Testis (tissue), 3 donors: ENCODE measurements around the gene PLA2G1B. TPM values are rescaled to one million over a fixed set of nuclear protein-coding genes. Genes with fewer than 3 reads are reported as not detected.

Experiments used
- DNase-seq: peaks from one replicate; pipeline ENCODE4 v3.0.0-alpha.2; 2019
- H3K27ac ChIP-seq, 2 donors: fragments of 200-600 bp; sonication (generic); one replicate each; pipeline ENCODE4 v1.5.1; 2019
- H3K27me3 ChIP-seq: fragments of 200-600 bp; sonication (generic); one replicate; pipeline ENCODE4 v1.5.1; 2019
- H3K36me3 ChIP-seq: fragments of 200-600 bp; sonication (generic); one replicate; pipeline ENCODE4 v1.5.1; 2017; ENCODE audit warnings: low read depth; ENCODE audit errors: missing control alignments
- H3K4me1 ChIP-seq: fragments of 200-600 bp; sonication (generic); one replicate; pipeline ENCODE4 v1.5.1; 2019
- H3K4me3 ChIP-seq, 2 donors: fragments of 200-600 bp; sonication (generic); one replicate each; pipeline ENCODE4 v1.5.1; 2017 to 2019
- H3K9me3 ChIP-seq: fragments of 200-600 bp; sonication (generic); one replicate; pipeline ENCODE4 v1.5.1; 2017
- CTCF ChIP-seq, 3 experiments: fragments of 450-650 bp in 2 of 3; fragments of 200-600 bp in 1 of 3; sonication (generic) in 1 of 3; IDR thresholded peaks; one replicate each; pipeline ENCODE4 v1.5.1; 2016 to 2019; ENCODE audit warnings: antibody characterized with exemption in 3 of 3, mild to moderate bottlenecking in 2 of 3, moderate library complexity in 1 of 3
- POLR2A ChIP-seq: fragments of 450-650 bp; IDR thresholded peaks from one replicate; pipeline ENCODE4 v1.6.1; 2017; ENCODE audit warnings: antibody characterized with exemption, mild to moderate bottlenecking, moderate library complexity
- WGBS, 2 donors: methylation state at CpG; one replicate each; pipeline ENCODE4 v1.1.5; 2018; 5-methylcytosine and 5-hydroxymethylcytosine counted together
- intact Hi-C: fragments of 100-400 bp; cut with DNase I; formaldehyde crosslinking; loops from one replicate; pipeline ENCODE4 v1.15.1; 2023; ENCODE audit warnings: low total_unique reads
- polyA plus RNA-seq: library from polyadenylated mRNA; stranded (reverse); fragments of 350-450 nt; fragmentation: Illumina TruSeq; extraction: RNeasy Lipid Tissue Mini Kit (QIAGEN cat#74804); gene quantifications from one replicate; pipeline ENCODE4 v1.2.3, GENCODE V29; 2014; ENCODE audit warnings: low read depth, low replicate concordance; ENCODE audit not compliant: insufficient read depth
- total RNA-seq, 2 donors: library from RNA; depleted of rRNA; stranded (reverse); fragments of >200 nt; gene quantifications; one replicate each; pipeline ENCODE4 v1.2.3, GENCODE V29; 2016

PLA2G1B gene
- total and polyA plus RNA-seq, 3 donors from 2014 or later: 0.94 to 3.6 TPM; not detected in 1

DNA sequence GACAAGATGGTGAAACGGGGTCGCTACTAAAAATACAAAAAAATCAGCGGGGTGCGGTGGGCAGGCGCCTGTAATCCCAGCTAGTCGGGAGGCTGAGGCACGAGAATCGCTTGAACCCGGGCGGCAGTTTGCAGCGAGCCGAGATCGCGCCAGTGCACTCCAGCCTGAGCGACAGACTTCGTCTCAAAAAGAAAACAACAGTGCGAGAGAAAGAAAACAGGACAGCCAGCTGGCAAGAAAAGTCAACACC lies 35.2 kb downstream of the PLA2G1B start:
- Histone ChIP-seq H3K27me3 (no peaks in the 10 kb centered on the region), H3K27ac (peak overlapping the region; percentile 97 to 98), H3K36me3 (no peaks in the 10 kb centered on the region), H3K4me1 (peaks cover 6% of the 10 kb centered on the region), H3K4me3 (peak overlapping the region; percentile 59 to 73), H3K9me3 (no peaks in the 10 kb centered on the region)
- 0 to 1% methylated on average over 17 of the region's 17 CpGs for WGBS, 2 donors
- TF ChIP-seq CTCF (IDR thresholded peaks at IDR 0.05) (no peak), POLR2A (no peak)
- no peak for DNase-seq
- intact Hi-C loops: no loop called here

- intact Hi-C loops: no loop called here
- peak; percentile 50 for DNase-seq
- no peaks in the 10 kb centered on the region for H3K27me3 ChIP-seq
- 11 to 13% methylated on average over 20 to 22 of the region's 22 CpGs for WGBS, 2 donors
- H3K27ac ChIP-seq: peak overlapping the region; percentile 97 to 98
- TF ChIP-seq POLR2A: no peak
- no peak for TF ChIP-seq CTCF (IDR thresholded peaks at IDR 0.05)
- H3K4me1 ChIP-seq: peaks cover 6% of the 10 kb centered on the region
- no peaks in the 10 kb centered on the region for H3K36me3 ChIP-seq
- peak overlapping the region; percentile 6 to 73 for H3K4me3 ChIP-seq
- no peaks in the 10 kb centered on the region for H3K9me3 ChIP-seq
Observed at GRCh38 chr12:120290609-120291305, 36.8 kb downstream of the PLA2G1B start.

DNA sequence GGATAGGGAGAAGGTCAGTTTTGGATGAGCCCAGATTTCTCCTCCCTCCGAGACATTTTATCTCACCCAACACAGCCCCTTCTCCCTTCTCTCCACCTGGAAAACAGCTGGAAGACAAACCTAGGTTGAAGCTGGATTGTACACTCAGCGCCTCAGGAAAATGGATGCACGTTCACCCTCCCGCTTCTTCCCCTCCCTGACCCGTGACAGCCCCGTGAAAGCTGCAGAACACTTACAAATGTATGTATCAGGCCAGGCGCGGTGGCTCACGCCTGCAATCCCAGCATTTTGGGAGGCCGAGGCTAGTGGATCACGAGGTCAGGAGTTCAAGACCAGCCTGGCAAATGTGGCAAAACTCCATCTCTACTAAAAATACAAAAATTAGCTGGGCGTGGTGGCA lies 40.1 kb downstream of the PLA2G1B start:
- no peaks in the 10 kb centered on the region for H3K36me3 ChIP-seq
- no peaks in the 10 kb centered on the region for H3K9me3 ChIP-seq
- TF ChIP-seq POLR2A (no peak), CTCF (IDR thresholded peaks at IDR 0.05) (no peak)
- DNase-seq: no peak
- WGBS, 2 donors: 84 to 91% methylated on average over 12 of the region's 12 CpGs
- peaks cover 6% of the 10 kb centered on the region for H3K4me1 ChIP-seq
- H3K27ac ChIP-seq: no peak overlapping the region
- intact Hi-C loops: no loop called here
- H3K27me3 ChIP-seq: no peaks in the 10 kb centered on the region
- no peak overlapping the region for H3K4me3 ChIP-seq

- Histone ChIP-seq H3K9me3 (no peaks in the 10 kb centered on the region), H3K27ac (no peak overlapping the region), H3K4me3 (no peak overlapping the region), H3K36me3 (no peaks in the 10 kb centered on the region), H3K4me1 (peaks cover 6% of the 10 kb centered on the region), H3K27me3 (no peaks in the 10 kb centered on the region)
- 69 to 77% methylated on average over 7 of the region's 7 CpGs for WGBS, 2 donors
- TF ChIP-seq CTCF (IDR thresholded peaks at IDR 0.05): no peak
- no peak for TF ChIP-seq POLR2A
- intact Hi-C loops: no loop called here
- no peak for DNase-seq
Observed at GRCh38 chr12:120286768-120287490, 40.6 kb downstream of the PLA2G1B start.

DNA sequence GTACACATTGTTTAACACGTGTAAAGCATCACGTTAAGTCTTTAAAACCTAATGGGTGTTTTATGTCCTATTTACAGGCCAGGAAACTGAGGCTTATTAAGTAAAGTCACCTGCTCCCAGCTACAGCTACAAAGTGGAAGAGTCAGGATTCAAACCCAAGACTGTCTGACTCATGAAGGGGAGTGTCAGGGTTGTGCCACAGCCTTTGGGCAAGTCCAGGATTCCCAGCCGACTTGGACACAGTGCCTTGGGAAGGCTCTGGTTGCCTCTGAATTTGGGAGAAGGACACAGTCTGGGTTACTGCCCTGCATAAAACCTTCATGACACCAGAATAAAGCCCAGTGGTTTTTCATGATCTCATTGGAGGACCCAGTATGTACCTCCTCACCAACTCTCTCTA lies 43.2 kb downstream of the PLA2G1B start:
- WGBS, 2 donors: 82 to 92% methylated on average over 3 of the region's 3 CpGs
- intact Hi-C loops: no loop called here

More for the DNA sequence above, 43.2 kb downstream of the PLA2G1B start:
- Histone ChIP-seq H3K36me3 (no peaks in the 10 kb centered on the region), H3K27me3 (no peaks in the 10 kb centered on the region), H3K4me3 (no peak overlapping the region), H3K27ac (no peak overlapping the region), H3K4me1 (no peaks in the 10 kb centered on the region), H3K9me3 (no peaks in the 10 kb centered on the region)
- TF ChIP-seq POLR2A (no peak), CTCF (IDR thresholded peaks at IDR 0.05) (no peak)
- no peak for DNase-seq
